CD4-positive, alpha-beta T cell treated with Interleukin-1 beta for 1 hour (primary cell): ENCODE data around the gene PCDHGA10.
"Not testable (repeated sequence)": the region's sequence is repeated elsewhere in the genome, so short reads cannot be mapped to it uniquely, and the experiment has no call there.

Source experiments
- DNase-seq, 2 donors: peaks; one replicate each; pipeline ENCODE4 v3.0.0-alpha.2; 2020 to 2022

Gene PCDHGA10

DNA sequence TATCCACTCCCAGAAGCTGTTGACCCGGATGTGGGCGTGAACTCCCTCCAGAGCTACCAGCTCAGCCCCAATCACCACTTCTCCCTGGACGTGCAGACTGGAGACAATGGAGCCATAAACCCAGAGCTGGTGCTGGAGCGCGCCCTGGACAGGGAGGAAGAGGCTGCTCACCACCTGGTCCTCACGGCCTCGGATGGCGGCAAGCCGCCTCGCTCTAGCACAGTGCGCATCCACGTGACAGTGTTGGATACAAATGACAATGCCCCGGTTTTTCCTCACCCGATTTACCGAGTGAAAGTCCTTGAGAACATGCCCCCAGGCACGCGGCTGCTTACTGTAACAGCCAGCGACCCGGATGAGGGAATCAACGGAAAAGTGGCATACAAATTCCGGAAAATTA lies 19.5 kb upstream of the PCDHGA10 start:
- DNase-seq: no peak

DNA sequence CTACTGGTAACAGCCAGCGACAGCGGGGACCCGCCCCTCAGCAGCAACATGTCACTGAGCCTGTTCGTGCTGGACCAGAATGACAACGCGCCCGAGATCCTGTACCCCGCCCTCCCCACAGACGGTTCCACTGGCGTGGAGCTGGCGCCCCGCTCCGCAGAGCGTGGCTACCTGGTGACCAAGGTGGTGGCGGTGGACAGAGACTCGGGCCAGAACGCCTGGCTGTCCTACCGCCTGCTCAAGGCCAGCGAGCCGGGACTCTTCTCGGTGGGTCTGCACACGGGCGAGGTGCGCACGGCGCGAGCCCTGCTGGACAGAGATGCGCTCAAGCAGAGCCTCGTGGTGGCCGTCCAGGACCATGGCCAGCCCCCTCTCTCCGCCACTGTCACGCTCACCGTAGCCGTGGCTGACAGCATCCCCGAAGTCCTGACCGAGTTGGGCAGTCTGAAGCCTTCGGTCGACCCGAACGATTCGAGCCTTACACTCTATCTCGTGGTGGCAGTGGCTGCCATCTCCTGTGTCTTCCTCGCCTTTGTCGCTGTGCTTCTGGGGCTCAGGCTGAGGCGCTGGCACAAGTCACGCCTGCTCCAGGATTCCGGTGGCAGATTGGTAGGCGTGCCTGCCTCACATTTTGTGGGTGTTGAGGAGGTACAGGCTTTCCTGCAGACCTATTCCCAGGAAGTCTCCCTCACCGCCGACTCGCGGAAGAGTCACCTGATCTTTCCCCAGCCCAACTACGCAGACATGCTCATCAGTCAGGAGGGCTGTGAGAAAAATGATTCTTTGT lies 18.2 kb upstream of the PCDHGA10 start:
- DNase-seq: not testable (repeated sequence)

DNA sequence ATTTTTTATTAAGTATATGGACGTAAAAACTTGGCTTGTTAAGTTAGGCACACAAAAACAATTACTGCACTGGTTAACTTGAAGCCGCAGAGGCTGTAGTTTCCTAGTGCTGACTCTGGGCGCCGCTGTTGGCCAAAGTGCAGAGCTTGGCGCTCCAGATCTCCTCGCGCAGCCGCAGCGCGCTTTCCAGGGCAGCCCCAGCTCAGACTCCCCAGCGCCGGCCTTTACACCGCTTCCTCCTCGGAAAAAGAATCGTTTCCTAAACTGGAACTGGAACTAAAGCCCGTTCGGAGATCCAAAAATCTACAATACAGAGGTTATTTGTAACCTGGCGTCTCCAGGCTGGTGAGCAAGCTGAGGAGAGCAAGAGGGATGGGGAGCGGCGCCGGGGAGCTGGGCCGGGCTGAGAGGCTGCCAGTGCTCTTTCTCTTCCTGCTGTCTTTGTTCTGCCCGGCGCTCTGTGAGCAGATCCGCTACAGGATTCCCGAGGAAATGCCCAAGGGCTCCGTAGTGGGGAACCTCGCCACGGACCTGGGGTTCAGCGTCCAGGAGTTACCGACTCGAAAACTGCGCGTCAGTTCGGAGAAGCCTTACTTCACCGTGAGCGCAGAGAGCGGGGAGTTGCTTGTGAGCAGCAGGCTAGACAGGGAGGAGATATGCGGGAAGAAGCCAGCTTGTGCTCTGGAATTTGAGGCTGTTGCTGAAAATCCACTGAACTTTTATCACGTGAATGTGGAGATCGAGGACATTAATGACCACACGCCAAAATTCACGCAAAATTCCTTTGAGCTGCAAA lies 14.8 kb upstream of the PCDHGA10 start, which contains the start of gene PCDHGB5:
TSS of gene PCDHGB5 (plus strand) at position 192 of the 796 bp plus-strand sequence. CDS start at position 373, 181 bp downstream.
- DNase-seq: peak; percentile 31 to 43

DNA sequence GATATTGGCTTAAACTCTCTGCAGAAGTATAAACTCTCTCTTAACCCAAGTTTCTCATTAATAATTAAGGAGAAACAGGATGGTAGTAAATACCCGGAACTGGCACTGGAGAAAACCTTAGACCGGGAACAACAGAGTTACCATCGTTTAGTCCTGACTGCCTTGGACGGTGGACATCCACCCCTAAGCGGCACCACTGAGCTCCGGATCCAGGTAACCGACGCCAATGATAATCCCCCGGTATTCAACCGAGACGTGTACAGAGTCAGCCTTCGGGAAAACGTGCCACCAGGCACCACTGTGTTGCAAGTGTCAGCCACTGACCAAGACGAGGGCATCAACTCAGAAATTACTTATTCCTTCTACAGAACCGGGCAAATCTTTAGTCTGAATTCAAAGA lies 14.2 kb upstream of the PCDHGA10 start:
- no peak for DNase-seq

DNA sequence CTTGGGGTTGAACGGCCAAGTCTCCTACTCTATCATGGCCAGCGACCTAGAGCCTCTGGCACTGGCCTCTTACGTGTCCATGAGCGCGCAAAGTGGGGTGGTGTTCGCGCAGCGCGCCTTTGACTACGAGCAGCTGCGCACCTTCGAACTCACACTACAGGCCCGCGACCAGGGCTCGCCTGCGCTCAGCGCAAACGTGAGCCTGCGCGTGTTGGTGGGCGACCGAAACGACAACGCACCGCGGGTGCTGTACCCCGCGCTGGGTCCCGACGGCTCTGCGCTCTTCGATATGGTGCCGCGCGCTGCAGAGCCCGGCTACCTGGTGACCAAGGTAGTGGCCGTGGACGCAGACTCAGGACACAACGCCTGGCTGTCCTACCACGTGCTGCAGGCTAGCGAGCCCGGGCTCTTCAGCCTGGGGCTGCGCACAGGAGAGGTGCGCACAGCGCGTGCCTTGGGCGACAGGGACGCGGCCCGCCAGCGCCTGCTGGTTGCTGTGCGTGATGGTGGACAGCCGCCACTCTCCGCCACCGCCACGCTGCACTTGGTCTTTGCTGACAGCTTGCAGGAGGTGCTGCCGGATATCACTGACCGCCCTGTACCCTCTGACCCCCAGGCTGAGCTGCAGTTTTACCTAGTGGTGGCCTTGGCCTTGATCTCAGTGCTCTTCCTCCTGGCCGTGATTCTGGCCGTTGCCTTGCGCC lies 13.1 kb upstream of the PCDHGA10 start:
- DNase-seq: no peak

DNA sequence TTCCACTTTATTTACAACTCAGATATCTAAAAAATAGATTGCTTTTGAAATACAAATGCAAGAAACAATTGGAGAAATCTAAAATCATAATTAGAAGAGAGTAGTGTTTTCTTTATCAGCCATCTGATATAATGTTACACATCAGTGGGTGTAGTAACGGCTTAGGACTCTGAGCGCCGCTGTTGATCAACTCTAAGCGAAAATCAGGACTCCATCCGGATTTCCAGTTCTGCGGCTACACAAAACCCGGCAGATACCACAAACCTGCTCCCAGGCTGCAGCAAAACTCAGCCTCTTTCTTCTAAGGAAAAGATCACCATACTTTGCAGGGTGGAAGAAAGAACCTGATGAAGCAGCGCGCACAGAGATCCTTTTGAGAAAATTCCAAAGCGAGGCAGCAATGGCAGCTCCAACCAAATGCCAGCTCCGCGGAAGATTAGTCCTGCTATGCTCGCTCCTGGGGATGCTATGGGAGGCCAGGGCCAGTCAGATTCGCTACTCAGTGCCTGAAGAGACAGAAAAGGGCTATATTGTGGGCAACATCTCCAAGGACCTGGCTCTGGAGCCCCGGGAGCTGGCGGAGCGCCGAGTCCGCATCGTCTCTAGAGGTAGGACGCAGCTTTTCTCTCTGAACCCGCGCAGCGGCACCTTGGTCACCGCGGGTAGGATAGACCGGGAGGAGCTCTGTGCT lies 10.1 kb upstream of the PCDHGA10 start, which contains the start of gene PCDHGA9:
TSS of gene PCDHGA9 (plus strand) at position 226 of the 691 bp plus-strand sequence. CDS start at position 401, 175 bp downstream.
- DNase-seq: no peak

DNA sequence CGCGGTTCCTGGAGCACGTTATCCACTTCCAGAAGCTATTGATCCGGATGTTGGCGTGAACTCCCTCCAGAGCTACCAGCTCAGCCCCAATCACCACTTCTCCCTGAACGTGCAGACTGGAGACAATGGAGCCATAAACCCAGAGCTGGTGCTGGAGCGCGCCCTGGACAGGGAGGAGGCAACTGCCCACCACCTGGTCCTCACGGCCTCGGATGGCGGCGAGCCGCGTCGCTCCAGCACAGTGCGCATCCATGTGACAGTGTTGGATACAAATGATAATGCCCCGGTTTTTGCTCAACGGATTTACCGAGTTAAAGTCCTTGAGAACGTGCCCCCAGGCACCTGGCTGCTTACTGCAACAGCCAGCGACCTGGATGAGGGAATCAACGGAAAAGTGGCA lies 9.4 kb upstream of the PCDHGA10 start:
- no peak for DNase-seq

DNA sequence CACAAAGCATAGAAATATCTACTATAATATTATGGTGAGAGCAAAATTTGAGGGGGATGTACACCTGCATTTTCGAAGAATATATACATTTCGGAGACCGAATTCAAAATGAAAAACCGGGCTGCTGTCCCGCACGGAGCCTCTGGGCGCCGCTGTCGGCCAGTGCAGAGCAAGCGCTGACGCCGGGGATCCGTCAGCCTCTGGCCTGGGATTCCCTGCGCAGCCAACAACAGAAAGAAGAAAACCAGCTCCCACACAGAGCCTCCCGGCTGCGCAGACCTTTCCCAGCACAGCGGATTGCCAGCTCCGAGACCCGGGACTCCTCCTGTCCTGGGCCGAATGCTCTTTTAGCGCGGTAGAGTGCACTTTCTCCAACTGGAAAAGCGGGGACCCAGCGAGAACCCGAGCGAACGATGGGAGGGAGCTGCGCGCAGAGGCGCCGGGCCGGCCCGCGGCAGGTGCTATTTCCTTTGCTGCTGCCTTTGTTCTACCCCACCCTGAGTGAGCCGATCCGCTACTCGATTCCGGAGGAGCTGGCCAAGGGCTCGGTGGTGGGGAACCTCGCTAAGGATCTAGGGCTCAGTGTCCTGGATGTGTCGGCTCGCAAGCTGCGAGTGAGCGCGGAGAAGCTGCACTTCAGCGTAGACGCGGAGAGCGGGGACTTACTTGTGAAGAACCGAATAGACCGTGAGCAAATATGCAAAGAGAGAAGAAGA lies 4.8 kb upstream of the PCDHGA10 start, which contains the start of gene PCDHGB6:
TSS of gene PCDHGB6 (plus strand) at position 232 of the 716 bp plus-strand sequence. CDS start at position 414, 182 bp downstream.
- peak; percentile 17 to 44 for DNase-seq

DNA sequence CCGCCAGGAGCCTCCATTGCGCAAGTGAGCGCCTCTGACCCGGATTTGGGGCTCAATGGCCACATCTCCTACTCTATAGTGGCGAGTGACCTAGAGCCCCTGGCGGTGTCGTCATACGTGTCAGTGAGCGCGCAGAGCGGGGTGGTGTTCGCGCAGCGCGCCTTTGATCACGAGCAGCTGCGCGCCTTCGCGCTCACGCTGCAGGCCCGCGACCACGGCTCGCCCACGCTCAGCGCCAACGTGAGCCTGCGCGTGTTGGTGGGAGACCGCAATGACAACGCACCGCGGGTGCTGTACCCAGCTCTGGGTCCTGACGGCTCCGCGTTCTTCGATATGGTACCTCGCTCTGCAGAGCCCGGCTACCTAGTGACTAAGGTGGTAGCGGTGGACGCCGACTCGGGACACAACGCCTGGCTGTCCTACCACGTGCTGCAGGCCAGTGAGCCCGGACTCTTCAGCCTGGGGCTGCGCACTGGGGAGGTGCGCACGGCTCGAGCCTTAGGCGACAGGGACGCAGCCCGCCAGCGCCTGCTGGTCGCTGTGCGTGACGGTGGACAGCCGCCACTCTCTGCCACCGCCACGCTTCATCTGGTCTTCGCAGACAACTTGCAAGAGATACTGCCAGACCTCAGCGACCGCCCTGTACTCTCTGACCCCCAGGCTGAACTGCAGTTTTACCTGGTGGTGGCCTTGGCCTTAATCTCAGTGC lies 3.0 kb upstream of the PCDHGA10 start:
- DNase-seq: no peak

DNA sequence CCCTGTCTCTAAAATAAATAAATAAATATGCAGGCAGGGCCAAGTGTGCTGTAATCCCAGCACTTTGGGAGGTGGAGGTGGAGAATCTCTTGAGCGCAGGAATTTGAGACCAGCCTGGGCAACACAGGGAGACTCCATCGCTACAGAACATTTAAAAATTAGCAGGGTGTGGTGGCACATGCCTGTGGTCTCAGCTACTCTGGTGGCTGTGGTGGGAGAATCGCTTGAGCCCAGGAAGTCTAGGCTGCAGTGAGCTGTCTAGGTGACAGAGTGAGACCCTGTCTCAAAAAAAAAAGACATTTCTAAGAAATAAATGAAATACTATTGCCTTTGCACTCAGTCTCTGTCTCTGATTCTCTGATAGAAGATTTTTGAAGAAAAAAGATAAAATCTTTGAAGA lies 1.2 kb upstream of the PCDHGA10 start:
- no peak for DNase-seq

DNA sequence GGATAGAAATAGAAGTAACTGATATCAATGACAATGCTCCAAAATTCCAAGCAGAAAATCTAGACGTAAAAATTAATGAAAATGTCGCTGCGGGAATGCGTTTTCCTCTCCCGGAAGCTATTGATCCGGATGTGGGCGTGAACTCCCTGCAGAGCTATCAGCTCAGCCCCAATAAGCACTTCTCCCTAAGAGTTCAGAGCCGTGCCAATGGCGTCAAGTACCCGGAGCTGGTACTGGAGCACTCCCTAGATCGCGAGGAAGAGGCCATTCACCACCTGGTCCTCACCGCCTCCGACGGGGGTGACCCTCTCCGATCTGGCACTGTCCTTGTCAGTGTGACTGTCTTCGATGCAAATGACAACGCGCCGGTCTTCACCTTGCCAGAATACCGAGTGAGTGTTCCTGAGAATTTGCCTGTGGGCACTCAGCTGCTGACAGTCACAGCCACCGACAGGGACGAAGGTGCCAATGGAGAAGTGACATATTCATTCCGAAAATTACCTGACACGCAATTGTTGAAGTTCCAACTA lies 818 bp downstream of the PCDHGA10 start:
- no peak for DNase-seq

DNA sequence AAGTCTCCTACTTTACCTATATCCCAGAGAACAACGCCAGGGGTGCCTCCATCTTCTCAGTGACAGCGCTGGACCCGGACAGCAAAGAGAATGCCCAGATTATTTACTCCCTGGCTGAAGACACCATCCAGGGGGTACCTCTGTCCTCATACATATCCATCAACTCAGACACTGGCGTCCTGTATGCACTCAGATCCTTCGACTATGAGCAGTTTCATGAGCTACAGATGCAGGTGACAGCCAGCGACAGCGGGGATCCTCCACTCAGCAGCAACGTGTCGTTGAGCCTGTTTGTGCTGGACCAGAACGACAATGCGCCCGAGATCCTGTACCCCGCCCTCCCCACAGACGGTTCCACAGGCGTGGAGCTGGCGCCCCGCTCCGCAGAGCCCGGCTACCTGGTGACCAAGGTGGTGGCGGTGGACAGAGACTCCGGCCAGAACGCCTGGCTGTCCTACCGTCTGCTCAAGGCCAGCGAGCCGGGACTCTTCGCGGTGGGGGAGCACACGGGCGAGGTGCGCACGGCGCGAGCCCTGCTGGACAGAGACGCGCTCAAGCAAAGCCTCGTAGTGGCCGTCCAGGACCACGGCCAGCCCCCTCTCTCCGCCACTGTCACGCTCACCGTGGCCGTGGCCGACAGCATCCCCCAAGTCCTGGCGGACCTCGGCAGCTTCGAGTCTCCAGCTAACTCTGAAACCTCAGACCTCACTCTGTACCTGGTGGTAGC lies 1.9 kb downstream of the PCDHGA10 start:
- DNase-seq: not testable (repeated sequence)

DNA sequence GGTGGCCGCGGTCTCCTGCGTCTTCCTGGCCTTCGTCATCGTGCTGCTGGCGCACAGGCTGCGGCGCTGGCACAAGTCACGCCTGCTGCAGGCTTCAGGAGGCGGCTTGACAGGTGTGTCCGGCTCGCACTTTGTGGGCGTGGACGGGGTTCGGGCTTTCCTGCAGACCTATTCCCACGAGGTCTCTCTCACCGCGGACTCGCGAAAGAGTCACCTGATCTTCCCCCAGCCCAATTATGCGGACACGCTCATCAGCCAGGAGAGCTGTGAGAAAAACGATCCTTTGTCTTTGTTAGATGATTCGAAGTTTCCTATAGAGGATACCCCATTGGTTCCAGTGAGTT lies 2.5 kb downstream of the PCDHGA10 start:
- DNase-seq: not testable (repeated sequence)

DNA sequence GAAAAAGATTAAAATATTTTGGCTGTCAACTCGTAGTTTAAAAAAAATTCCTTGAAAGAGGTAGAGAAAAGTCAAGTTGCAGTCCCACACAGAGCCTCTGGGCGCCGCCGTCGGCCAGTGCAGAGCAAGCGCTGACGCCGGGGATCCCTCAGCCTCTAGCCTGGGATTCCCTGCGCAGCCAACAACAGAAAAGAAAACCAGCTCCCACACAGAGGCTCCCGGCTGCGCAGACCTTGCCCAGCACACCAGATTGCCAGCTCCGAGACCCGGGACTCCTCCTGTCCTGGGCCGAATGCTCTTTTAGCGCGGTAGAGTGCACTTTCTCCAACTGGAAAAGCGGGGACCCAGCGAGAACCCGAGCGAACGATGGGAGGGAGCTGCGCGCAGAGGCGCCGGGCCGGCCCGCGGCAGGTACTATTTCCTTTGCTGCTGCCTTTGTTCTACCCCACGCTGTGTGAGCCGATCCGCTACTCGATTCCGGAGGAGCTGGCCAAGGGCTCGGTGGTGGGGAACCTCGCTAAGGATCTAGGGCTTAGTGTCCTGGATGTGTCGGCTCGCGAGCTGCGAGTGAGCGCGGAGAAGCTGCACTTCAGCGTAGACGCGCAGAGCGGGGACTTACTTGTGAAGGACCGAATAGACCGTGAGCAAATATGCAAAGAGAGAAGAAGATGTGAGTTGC lies 4.8 kb downstream of the PCDHGA10 start, which contains the start of gene PCDHGB7:
TSS of gene PCDHGB7 (plus strand) at position 184 of the 679 bp plus-strand sequence. CDS start at position 367, 183 bp downstream.
- peak; percentile 46 to 47 for DNase-seq

DNA sequence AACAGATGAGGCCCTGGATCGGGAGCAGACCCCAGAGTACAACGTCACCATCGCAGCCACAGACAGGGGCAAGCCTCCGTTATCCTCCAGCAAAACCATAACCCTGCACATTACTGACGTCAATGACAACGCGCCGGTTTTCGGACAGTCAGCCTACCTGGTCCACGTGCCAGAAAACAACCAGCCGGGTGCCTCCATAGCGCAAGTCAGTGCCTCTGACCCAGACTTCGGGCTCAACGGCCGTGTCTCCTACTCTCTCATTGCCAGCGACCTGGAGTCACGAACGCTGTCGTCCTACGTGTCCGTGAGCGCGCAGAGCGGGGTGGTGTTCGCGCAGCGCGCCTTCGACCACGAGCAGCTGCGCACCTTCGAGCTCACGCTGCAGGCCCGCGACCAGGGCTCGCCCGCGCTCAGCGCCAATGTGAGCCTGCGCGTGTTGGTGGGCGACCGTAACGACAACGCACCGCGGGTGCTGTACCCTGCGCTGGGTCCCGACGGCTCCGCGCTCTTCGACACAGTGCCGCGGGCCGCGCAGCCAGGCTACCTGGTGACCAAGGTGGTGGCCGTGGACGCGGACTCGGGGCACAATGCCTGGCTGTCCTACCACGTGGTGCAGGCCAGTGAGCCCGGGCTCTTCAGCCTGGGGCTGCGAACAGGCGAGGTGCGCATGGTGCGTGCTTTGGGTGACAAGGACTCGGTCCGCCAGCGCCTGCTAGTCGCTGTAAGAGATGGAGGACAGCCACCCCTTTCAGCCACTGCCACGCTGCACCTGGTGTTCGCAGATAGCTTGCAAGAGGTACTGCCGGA lies 6.5 kb downstream of the PCDHGA10 start:
- DNase-seq: no peak

DNA sequence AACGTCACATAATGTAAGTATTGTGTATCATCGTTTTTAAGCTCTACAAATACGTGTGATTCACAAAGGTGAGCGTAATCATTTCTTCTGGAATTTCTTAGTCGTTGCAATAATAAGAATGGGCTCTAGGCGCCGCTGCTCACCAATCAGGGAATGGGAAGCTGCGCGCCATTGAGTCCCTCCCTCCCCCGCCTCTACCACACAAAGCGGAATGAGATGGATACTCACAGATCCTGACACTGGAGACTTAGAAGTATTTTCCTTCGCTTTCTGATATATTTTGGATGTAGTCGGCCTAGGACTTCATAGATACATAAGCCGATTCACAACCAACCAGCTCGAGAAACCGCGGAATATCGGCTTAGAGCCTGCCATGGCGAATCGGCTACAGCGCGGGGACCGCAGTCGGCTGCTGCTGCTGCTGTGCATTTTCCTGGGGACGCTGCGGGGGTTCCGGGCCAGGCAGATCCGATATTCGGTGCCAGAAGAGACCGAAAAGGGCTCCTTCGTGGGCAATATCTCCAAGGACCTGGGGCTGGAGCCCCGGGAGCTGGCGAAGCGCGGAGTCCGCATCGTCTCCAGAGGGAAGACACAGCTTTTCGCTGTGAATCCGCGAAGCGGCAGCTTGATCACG lies 8.2 kb downstream of the PCDHGA10 start, which contains the start of gene PCDHGA11:
TSS of gene PCDHGA11 (plus strand) at position 197 of the 634 bp plus-strand sequence. CDS start at position 374, 177 bp downstream.
- DNase-seq: peak; percentile 39 to 46

DNA sequence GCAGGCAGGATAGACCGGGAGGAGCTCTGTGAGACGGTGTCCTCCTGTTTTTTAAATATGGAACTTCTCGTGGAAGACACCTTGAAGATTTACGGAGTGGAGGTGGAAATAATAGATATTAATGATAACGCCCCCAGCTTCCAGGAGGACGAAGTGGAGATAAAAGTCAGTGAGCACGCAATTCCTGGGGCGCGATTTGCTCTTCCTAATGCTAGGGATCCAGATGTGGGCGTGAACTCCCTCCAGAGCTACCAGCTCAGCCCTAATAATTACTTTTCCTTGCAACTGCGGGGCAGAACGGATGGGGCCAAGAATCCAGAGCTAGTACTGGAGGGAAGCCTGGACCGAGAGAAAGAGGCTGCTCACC lies 8.7 kb downstream of the PCDHGA10 start:
- DNase-seq: no peak

DNA sequence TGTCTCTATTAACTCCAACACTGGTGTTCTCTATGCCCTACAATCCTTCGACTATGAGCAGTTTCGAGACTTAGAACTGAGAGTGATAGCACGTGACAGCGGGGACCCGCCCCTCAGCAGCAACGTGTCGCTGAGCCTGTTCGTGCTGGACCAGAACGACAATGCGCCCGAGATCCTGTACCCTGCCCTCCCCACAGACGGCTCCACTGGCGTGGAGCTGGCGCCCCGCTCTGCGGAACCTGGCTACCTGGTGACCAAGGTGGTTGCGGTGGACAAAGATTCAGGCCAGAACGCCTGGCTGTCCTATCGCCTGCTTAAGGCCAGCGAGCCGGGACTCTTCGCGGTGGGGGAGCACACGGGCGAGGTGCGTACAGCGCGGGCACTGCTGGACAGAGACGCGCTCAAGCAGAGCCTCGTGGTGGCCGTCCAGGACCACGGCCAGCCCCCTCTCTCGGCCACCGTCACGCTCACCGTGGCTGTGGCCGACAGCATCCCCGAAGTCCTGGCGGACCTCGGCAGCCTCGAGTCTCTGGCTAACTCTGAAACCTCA lies 10.0 kb downstream of the PCDHGA10 start:
- no peak for DNase-seq
